Thyroid gland (tissue), 4 donors: ENCODE results near the gene RASD1.

Experiments used
- CTCF ChIP-seq, 6 experiments: fragments of 200-600 bp in 3 of 6; fragments of 450-650 bp in 3 of 6; sonication (generic) in 3 of 6; IDR thresholded peaks; one replicate each; pipeline ENCODE4 v1.5.1; 2016 to 2019; ENCODE audit warnings: antibody characterized with exemption in 6 of 6, mild to moderate bottlenecking in 2 of 6, inconsistent platforms in 1 of 6, moderate library complexity in 1 of 6
- POLR2A ChIP-seq, 2 donors: fragments of 450-650 bp; IDR thresholded peaks; one replicate each; pipeline ENCODE4 v1.6.1; 2017; ENCODE audit warnings: antibody characterized with exemption in 2 of 2, mild to moderate bottlenecking in 2 of 2, moderate library complexity in 1 of 2

GRCh38 chr17:17510456-17511292, 14.5 kb upstream of the RASD1 start:
- no peak for TF ChIP-seq CTCF (IDR thresholded peaks at IDR 0.05)
- TF ChIP-seq POLR2A (IDR thresholded peaks at IDR 0.05): no peak
